GM11168 (cell line): ENCODE data around the gene BRAT1.

Source experiments
- in situ Hi-C: fragments of 300-500 bp; cut with MboI; formaldehyde crosslinking; loops from one replicate; pipeline ENCODE4 v1.12.0; 2022; ENCODE audit warnings: low sequenced_read_pairs; ENCODE audit not compliant: unreplicated experiment

The BRAT1 gene

GRCh38 chr7:2527505-2528467 lies 27.5 kb downstream of the BRAT1 start:
- in situ Hi-C loops, result no loop called here

GRCh38 chr7:2526659-2527504 lies 28.4 kb downstream of the BRAT1 start:
- in situ Hi-C loops, result no loop called here

GRCh38 chr7:2525658-2526630 lies 29.4 kb downstream of the BRAT1 start:
- in situ Hi-C loops, result no loop called here

- in situ Hi-C loops, result no loop called here
Observed at GRCh38 chr7:2524808-2525657, 30.3 kb downstream of the BRAT1 start.

GRCh38 chr7:2523941-2524807 lies 31.1 kb downstream of the BRAT1 start:
- in situ Hi-C loops, result no loop called here

- in situ Hi-C loops, result no loop called here
Observed at GRCh38 chr7:2523461-2523936, 31.8 kb downstream of the BRAT1 start.

GRCh38 chr7:2522780-2523433 lies 32.4 kb downstream of the BRAT1 start:
- in situ Hi-C loops, result no loop called here

- in situ Hi-C loops, result no loop called here
Observed at GRCh38 chr7:2521952-2522591, 33.3 kb downstream of the BRAT1 start.

GRCh38 chr7:2521341-2521745 lies 34.0 kb downstream of the BRAT1 start:
- in situ Hi-C loops, result no loop called here

- in situ Hi-C loops, result no loop called here
Observed at GRCh38 chr7:2520761-2521290, 34.5 kb downstream of the BRAT1 start.

GRCh38 chr7:2520131-2520760 lies 35.1 kb downstream of the BRAT1 start:
- in situ Hi-C loops, result no loop called here

GRCh38 chr7:2519119-2519930 lies 36.0 kb downstream of the BRAT1 start, which contains the start of gene LFNG:
Gene LFNG, plus strand, starts transcription at chr7:2519774. Its CDS starts 88 bp downstream, at chr7:2519862.
- in situ Hi-C loops, result no loop called here

- in situ Hi-C loops, result no loop called here
Observed at GRCh38 chr7:2518737-2519118, 36.6 kb downstream of the BRAT1 start.

GRCh38 chr7:2517678-2518507 lies 37.4 kb downstream of the BRAT1 start:
- in situ Hi-C loops, result no loop called here

GRCh38 chr7:2517026-2517425 lies 38.3 kb downstream of the BRAT1 start:
- in situ Hi-C loops, result no loop called here
